ENCODE results near the gene CSF3.

The CSF3 gene

GRCh38 chr17:40004072-40004471, 11.2 kb upstream of the CSF3 start:
- no peak for ATAC-seq

GRCh38 chr17:40004712-40005111, 10.5 kb upstream of the CSF3 start:
- ATAC-seq = no peak

More at GRCh38 chr17:40004072-40004471, 11.2 kb upstream of the CSF3 start:
- TF ChIP-seq POU6F1 (CRISPR knock-in tag; IDR thresholded peaks at IDR 0.05; ENCODE audit: borderline replicate concordance, low read depth) (no peak), ZNF8 (CRISPR knock-in tag; IDR thresholded peaks at IDR 0.05) (no peak), ZNF565 (CRISPR knock-in tag; conservative IDR thresholded peaks at IDR 0.05; ENCODE audit: low read depth) (no peak), BACH2 (CRISPR knock-in tag; IDR thresholded peaks at IDR 0.05; ENCODE audit: borderline replicate concordance) (no peak), TSHZ2 (CRISPR knock-in tag; IDR thresholded peaks at IDR 0.05) (no peak), PATZ1 (CRISPR knock-in tag; IDR thresholded peaks at IDR 0.05; ENCODE audit: borderline replicate concordance) (no peak), CSRNP3 (CRISPR knock-in tag; IDR thresholded peaks at IDR 0.05) (no peak), ZC3H10 (CRISPR knock-in tag; IDR thresholded peaks at IDR 0.05) (no peak), TOX (CRISPR knock-in tag; IDR thresholded peaks at IDR 0.05; ENCODE audit: borderline replicate concordance) (no peak), ZNF70 (CRISPR knock-in tag; IDR thresholded peaks at IDR 0.05) (no peak), OSR1 (CRISPR knock-in tag; IDR thresholded peaks at IDR 0.05) (no peak), TCF4 (CRISPR knock-in tag; IDR thresholded peaks at IDR 0.05; ENCODE audit: borderline replicate concordance) (no peak), ZFP3 (CRISPR knock-in tag; IDR thresholded peaks at IDR 0.05) (no peak), PPARA (CRISPR knock-in tag; IDR thresholded peaks at IDR 0.05; ENCODE audit: borderline replicate concordance) (no peak), GLIS3 (CRISPR knock-in tag; IDR thresholded peaks at IDR 0.05) (no peak), CREB5 (CRISPR knock-in tag; IDR thresholded peaks at IDR 0.05; ENCODE audit: low read depth) (no peak), SNAI2 (CRISPR knock-in tag; IDR thresholded peaks at IDR 0.05) (no peak)

More at GRCh38 chr17:40004712-40005111, 10.5 kb upstream of the CSF3 start:
- TF ChIP-seq PATZ1 (CRISPR knock-in tag; IDR thresholded peaks at IDR 0.05; ENCODE audit: borderline replicate concordance) (no peak), ISL1 (CRISPR knock-in tag; IDR thresholded peaks at IDR 0.05) (no peak)

Data from SK-N-SH treated with all-trans-retinoic acid at 6 μM for 48 hours (cell line).